HG03175 (cell line): ENCODE results near the gene INPP5A.
"Not testable (repeated sequence)": the region's sequence is repeated elsewhere in the genome, so short reads cannot be mapped to it uniquely, and the experiment has no call there.

Source experiments
- ATAC-seq: cut with Tn5 transposase; IDR thresholded peaks from one replicate; pipeline ENCODE4 v1.9.1; 2021; ENCODE audit warnings: mild to moderate bottlenecking, moderate library complexity; ENCODE audit not compliant: unreplicated experiment

The INPP5A gene

DNA sequence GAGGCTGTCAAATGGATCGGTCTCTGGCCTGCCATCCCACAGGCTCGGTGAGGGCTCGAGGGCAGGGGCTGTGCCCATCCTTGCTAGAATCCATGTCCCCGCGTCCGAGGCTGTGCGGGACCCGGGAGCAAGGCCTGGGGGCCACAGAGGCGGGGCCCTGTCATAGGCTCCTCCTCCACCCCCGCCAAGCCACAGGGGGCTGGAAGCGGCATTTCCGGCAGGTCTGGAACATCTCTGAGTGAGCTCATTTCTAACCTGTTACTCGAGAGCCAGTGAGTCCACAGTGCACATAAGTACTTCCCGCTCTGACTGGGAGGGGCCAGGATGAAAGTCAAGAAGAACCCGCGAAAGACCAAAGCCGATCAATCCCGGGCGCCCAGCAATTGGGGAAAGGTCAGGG lies 190.7 kb downstream of the INPP5A start:
- no peak for ATAC-seq

DNA sequence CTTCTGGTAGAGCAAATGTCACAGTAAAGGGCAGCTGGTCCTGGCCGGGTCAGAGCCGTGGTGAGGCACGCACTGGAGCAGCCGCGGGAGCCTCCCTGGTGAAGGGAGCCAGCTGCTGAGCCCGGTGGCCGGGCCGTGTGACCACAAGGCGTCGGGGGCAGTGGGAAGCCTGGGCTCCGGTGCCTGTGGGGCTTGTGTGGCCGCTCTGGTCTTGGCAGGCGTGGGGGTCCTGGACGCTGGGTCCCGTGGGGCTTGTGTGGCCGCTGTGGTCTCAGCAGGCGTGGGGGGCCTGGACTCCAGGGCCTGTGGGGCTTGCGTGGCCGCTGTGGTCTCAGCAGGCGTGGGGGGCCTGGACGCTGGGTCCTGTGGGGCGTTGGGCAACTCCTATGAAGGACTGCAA lies 191.2 kb downstream of the INPP5A start:
- ATAC-seq: no peak

DNA sequence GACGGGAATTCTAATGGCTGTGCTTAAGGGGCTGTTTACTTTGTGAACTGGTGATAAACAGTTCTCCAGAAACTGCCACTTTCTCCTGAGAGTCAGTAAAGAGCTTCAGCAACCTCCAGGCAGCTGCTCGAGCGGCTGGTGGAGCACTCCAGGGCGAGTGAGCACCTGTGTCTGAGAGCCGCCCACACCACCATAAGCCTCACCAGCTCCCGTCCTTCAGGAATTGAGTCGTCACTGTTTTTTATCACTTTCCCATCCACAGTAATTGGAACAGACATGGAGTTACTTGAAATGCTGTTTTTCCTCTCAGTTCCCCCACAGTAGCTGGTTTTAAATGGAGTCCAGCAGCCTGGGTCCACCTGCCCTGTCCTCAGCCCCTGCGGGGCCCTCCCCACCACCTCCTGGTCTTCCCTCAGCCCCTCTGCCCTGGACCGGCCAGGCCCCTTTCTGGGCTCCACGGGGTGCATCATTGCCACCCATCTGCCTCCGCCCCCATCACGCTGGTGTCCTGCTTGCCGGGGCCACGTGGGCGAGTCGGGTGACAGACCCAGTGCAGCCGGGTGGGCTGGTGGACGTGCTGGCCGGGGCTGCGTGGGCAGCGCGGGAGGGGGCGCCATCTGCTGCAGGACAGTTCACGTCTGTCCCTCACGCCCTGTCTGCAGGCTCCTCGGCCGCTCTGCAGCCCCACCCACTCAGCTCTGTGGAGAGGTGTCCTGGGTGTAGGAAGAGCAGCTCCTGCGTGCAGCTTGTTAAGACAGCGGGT lies 192.4 kb downstream of the INPP5A start:
- no peak for ATAC-seq

DNA sequence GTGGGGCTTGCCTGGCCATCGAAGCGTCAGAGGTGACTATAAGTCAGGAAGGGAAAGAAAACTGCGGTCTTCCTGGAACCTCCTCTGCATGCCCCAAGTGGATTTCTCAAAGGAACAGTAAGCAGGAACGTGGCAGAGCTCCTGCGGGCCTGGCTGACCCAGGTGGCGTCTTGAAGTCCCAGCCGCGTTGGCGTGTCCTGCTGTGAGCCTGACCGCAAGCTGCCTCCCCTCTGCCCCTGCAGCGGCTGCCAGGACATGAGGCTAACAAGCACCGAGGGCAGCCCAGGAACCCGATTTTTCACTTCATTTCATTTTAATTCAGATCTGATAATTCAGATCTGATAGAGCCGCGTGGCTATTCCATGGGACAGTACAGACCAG lies 193.0 kb downstream of the INPP5A start:
- no peak for ATAC-seq

DNA sequence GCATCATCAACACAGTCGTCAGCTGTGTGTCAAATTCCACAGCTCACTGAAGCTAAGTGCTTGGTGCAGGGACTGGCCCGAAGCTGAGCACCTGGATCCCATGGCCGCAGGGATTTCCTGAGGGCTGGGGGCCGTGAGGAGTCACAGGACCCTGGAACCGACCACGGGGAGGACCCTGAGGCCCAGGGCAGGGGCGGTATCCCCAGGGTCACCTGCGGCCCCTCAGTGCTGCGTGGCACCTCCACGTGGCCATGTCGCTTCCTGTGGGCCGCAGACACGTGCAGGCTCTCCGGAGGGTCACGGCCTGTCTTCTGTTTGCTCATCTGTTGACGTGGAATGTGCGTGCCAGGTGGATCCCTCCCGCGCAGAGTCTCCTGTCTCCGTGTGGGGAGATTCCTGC lies 194.9 kb downstream of the INPP5A start:
- ATAC-seq: no peak

DNA sequence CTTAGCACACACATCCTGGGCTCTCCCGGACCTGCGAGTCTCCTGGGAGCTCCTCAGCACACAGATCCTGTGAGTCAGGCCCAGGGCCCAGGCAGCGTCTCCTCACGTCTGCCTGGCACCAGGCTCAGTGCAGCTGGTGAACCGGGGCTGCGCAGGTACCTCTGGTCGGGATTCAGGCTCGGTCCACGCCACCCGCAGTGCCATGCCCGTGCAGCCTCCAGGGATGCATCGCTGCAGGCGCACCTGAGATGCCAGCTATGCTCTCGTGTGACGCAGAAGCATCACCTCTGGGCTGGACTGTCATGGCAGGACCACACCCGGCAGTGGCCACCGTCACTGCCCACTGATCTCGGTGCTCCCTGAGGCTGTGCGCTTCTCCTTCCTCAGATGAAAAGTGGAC lies 196.3 kb downstream of the INPP5A start:
- no peak for ATAC-seq

DNA sequence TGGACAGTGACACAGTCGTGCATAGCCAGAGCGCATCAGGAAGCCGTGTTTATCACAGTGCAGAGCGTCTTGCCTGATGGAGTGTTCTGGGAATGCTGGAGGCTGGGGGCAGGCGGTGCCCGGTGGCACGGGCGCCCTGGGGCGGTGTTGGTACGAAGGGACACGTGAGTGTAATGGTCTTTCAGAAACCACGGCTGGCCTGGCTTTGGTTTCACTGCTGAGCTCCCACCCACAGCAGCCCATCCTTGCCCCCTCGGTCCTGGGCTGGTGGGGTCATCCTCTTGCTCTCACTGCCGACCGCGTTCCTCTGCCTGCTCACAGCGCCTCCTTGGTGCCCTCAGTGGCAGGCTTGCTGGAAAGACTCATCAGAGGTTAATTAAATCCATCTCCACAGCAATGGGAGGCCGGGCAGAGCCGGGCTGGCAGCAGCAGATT lies 197.8 kb downstream of the INPP5A start:
- no peak for ATAC-seq

DNA sequence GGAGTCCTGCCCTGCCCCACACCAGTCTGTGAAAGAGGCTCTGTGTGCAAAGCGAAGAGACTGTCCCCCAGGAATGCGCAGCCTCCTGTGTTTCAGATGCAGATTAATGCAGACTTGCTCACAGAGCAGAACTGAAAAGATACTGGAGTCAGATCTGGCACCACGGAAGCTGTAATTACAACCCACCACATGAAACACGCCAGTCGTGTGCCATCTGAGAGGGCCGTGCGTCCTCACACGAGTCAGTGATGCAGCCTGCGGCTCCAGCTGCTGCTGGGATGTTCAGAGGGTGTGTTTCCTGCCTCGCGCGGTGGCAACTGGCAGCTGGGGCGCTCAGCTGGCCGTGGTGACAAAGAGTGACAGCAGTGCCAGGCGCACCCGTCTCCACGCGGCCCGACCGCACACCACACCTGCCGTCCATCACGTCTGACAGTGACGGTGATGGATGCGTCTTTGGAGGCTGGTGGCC lies 198.4 kb downstream of the INPP5A start:
- no peak for ATAC-seq

DNA sequence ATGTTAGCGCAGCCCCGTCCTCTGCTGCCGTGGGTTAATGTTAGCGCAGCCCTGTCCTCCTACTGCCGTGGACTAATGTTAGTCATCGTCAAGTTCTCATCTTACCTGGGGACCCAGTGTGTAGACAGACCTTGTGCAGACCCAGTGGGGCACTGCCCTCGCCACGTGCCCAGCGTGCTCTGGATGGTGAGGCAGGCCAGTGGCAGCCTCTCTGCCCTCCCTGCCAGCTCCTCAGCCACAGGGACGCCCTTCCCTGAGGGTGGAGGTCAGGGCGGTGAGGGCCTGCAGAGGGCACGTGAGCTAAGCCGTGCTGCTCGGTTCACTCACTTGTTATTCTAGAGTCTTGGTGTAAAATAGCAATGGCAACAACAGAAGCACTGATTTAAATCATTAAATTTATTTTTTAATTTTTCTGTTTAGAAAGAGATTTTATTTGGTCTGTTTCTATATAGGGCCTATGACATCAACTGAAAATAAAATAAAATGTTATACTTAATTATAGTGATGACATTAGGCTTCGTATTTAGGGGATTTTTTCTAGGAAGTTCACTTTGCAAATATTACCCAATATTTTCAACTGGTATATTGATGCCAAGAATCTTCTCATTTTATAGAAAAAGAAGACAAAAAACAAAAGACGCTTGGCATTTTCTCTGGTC lies 199.9 kb downstream of the INPP5A start:
- ATAC-seq: no peak

DNA sequence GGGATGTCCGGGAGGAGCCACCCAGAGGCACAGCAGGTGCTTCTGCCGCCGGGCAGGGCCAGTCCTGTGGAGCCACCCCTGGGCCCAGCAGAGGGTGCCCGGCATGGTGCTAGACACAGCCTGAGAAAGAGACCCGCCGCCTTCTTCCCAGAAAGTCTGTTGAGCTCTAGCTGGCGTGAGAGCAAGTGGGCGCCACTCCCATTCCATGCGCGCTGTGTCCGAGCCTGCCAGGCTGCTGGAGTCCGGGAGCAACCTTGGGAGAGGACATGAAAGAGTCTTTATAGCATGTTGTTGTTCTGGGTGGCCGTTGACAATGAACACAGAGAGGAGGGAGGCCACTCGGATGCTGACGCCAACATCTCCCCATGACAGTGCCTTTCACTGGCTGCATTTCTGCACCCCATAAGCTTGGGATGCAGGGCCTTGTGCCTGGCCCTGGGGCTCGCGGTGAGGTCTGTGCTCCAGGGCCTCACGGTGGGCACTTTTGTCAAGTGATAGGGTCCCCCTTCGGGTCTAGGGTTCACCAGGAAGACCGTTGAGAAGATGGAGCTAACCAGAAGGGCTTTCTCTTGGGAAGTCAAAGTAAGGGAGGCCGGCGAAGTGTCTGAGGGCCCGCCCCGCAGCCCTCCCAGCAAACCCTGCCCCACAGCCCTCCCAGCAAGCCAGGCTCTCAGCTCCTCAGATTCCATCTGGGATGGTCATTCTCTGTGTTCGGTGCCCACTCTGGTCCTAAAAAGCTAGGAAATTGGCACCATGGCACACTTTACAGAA lies 201.1 kb downstream of the INPP5A start:
- no peak for ATAC-seq

DNA sequence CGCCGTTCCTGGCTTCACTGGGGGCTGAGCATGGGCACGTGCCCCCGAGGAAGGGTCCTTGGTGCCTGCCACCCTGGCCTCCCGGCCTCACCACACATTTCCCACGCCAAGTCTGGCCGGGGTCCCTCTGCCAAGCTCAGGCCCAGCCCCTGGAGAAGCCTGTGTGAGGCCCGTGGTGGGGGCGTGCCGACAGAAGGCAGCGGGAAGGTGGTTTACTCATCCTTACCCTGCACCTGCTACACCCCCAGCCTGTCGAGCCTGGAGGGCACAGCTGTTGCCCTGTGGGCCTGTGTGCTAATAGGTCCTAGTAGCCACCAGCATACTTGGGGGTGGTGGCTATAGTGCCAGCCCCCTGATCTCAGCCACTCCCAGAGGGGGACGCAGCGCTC lies 201.6 kb downstream of the INPP5A start:
- ATAC-seq: no peak

DNA sequence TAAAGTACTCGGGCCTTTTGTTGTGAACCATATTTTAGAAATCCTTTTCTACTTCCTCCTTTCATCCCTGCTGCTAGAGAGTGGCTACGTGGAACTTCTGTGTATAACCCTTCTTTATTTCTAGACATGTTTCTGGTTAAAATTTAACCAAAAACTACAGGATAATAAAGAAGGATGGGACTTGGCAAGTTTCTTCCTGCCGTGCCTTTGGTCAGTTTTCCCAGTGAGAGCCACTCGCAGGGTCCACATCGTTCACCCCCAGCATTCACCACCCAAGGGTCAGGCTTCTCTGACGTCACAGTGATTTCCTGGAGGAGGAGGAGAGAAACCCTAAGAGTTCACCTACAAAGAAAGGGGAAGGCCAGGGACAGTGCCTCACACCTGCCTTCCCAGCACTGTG lies 203.0 kb downstream of the INPP5A start:
- no peak for ATAC-seq

DNA sequence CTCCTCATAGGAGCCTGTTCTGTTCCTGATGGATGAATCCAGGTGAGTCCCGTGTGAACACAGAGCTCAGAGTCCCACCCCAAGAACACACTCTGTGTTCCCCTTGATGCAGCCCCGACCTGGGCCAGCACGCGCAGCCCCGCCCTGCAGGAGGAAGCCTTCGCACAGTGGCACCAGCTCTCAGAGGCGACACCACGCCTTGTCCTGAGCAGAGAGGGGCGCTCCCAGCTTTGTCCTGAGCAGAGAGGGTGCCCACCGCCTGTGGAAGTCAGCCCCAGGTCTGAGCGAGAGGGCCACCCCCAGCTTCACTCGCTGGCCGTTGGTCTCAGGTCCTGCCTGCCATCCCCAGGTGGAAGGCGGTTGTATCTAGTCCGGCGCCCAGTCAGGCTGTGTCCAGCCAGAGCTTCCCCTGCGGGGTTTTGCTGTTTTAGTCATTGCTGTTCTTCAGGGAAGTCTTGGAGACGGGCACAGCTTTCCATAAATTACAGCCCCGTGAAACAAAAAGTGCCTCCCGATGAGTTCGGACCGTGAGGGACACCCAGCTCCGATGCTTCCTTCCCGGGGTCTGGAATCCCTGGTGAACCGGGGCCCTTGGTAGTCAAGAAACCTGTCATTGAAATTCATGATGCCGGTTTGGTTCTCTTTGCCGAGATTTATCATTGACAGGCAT lies 204.7 kb downstream of the INPP5A start:
- no peak for ATAC-seq

DNA sequence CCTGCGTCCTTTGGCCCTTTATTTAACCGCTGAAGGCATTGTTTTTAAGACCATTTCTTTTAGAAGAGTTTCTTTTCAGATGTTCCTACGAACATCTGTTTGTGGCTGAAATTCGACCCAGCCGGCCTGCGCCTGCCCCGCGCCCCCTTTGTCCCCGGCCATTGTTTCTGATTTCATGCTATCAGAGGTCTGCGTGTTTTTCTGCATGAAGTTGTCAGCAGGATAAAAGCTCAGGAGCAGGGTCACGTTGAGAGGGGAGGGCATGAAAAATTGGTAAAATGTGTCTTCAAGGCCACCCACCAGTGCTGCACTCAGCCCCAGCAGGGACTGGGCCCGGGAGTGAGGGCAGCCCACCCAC lies 205.2 kb downstream of the INPP5A start:
- no peak for ATAC-seq

DNA sequence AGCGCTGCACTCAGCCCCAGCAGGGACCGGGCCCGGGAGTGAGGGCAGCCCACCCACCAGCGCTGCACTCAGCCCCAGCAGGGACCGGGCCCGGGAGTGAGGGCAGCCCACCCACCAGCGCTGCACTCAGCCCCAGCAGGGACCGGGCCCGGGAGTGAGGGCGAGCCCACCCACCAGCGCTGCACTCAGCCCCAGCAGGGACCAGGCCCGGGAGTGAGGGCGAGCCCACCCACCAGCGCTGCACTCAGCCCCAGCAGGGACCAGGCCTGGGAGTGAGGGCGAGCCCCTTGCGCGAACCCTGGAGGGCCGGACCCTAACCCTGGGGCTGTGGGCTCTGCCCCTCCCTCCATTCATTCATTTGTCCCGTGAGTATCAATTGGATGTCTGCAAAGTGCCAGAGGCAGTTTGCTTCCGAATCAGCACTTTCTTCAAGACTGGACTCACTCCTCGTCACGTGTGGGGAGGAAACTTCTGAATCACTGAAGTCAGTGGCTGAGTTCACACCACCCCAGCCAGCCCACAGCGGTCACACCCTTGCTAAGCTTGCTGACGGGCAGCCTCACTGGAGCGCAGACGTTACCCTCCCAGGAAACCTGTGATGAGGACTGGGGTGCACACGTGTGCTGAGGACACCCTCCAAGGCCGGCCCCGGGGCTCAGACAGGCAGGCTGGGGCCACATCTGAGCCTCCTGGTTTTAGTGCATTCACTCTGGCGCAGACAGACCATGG lies 205.8 kb downstream of the INPP5A start:
- not testable (repeated sequence) for ATAC-seq

DNA sequence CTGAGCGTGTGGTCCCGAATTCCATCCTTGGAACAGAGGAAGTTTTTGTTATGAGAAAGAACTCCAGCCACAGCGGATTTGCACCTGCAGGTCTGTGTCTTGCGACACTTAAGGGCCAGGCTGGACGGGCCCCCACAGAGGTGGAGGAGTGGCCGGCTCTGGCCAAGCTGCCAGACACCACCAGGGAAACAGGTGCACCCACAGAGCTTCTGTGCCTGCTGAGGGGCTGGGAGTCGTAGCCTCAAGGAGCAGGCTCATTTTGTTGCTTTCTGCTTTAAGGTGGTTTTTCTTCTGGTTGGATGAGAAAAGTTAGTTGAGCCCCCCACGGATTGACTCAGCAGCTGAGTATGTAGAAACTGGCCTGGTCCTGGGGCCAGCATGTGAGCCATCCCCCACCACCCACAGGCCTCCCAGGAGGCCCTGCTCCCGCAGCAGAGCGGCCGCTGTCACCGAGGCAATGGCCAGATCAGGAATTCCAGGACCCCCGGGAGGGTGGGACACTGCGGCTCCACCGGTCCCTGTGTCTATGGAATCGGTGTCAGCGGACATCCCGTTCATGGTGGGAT lies 206.4 kb downstream of the INPP5A start:
- ATAC-seq: no peak

DNA sequence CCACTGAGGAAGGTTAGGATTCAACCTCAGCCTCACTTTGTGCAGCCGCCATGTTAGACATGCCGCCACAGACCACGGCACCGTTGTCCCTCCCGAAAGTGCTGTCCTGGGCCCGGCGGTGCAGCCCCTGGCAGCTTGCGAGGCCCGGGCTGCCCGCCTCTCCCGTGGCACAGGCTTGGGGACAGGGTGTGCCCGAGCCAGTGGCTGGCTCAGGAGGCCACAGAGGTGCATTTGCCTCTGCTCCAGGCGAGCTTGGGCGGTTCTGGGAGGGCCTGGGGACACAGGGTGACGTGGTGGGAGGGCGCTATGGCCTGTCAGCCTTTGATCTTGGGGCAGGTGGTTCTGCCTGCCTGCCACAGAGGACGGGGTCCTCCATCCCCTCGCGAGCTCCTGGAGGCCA lies 207.3 kb downstream of the INPP5A start:
- ATAC-seq: no peak

DNA sequence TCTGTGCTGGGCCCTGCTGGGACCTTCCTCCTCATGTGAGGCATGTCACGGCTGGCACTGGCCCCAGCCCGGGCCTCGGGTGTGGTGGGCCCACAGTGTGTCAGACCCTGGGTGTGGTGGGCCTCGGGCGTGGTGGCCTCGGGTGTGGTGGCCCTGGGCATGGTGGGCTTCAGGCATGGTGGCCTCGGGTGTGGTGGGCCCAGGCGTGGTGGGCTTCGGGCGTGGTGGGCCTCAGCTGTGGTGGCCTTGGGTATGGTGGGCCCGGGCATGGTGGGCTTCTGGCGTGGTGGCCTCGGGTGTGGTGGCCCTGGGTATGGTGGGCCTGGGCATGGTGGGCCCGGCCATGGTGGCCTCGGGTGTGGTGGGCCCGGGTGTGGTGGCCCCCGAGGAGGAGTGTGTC lies 207.9 kb downstream of the INPP5A start:
- ATAC-seq: no peak

DNA sequence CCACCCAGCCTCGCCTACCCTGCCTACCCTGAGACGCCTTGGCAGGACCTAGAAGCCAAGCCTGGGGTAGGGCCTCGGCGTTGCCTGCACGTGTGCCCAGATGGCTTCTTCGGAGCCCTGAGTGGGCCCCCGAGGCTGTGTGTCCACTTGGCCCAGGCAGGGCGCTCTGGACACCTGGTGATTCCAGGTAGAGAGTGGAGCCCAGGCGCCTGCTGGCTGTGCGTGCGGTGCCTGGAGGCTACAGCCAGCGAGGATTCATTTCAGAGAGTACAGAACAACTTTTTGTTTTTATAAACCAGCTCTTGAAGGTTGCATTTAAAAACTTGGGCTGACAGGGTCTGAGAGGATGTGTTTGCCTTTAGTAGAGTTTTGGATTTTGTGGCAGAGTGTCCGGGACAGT lies 208.4 kb downstream of the INPP5A start:
- no peak for ATAC-seq

DNA sequence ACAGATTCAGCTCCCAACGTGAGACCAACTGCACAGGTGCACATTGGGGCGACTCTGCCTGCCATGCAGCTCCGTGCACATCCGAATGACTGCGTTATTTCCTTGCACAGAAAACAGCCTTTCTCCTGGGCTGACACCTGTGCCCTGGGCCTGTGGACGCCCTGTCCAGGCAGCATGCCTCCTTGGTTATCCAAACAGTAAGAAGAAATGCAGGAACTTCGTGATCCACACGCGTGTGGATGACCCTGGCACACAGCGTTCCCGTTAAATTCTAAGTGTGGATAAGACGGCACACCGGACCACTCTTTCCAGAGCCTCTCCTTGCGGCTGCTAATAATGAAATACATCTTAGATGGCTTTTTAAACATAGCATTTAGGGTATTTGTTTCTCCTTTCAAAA lies 208.8 kb downstream of the INPP5A start:
- ATAC-seq: no peak
